Measurements from ENCODE around the gene CLEC11A. TPM values are rescaled to one million over a fixed set of nuclear protein-coding genes. Genes with fewer than 3 reads are reported as not detected.
A peak's percentile ranks its signal among the peaks of the same experiment; 100 is the strongest.

The CLEC11A gene
- total RNA-seq, 1 experiment from 2014 or later = 139 TPM

- Histone ChIP-seq H3K36me3 (no peaks in the 10 kb centered on the region), H3K27me3 (no peaks in the 10 kb centered on the region), H3K4me3 (peak overlapping the region; percentile 47), H3K9me3 (no peaks in the 10 kb centered on the region)
- DNase-seq = no peak
These were observed 5.3 kb upstream of the CLEC11A start for GRCh38 chr19:50717891-50718254.

- Histone ChIP-seq H3K36me3 (no peaks in the 10 kb centered on the region), H3K27me3 (no peaks in the 10 kb centered on the region), H3K9me3 (no peaks in the 10 kb centered on the region), H3K4me3 (peak overlapping the region; percentile 47)
- DNase-seq = peak; percentile 45
These were observed 4.7 kb upstream of the CLEC11A start for GRCh38 chr19:50718255-50719118.

- Histone ChIP-seq H3K4me3 (peak overlapping the region; percentile 47), H3K36me3 (no peaks in the 10 kb centered on the region), H3K27me3 (no peaks in the 10 kb centered on the region), H3K9me3 (no peaks in the 10 kb centered on the region)
- no peak for DNase-seq
These were observed 4.1 kb upstream of the CLEC11A start for GRCh38 chr19:50719119-50719435.

GRCh38 chr19:50719566-50719965 is 3.6 kb upstream of the CLEC11A start, which contains the start of gene SHANK1:
SHANK1 (minus strand) TSS chr19:50719802; CDS start chr19:50716919, 2,883 bp downstream.
- H3K36me3 ChIP-seq = no peaks in the 10 kb centered on the region
- H3K9me3 ChIP-seq = no peaks in the 10 kb centered on the region
- H3K4me3 ChIP-seq = peak within 1 kb of the TSS; percentile 47
- DNase-seq = no peak
- H3K27me3 ChIP-seq = no peaks in the 10 kb centered on the region

GRCh38 chr19:50720181-50720920 is 2.8 kb upstream of the CLEC11A start:
- Histone ChIP-seq H3K4me3 (no peak overlapping the region), H3K9me3 (no peaks in the 10 kb centered on the region), H3K36me3 (peaks cover 1% of the 10 kb centered on the region), H3K27me3 (no peaks in the 10 kb centered on the region)
- DNase-seq = no peak

- Histone ChIP-seq H3K36me3 (peaks cover 7% of the 10 kb centered on the region), H3K27me3 (no peaks in the 10 kb centered on the region), H3K9me3 (no peaks in the 10 kb centered on the region), H3K4me3 (no peak overlapping the region)
- DNase-seq = peak; percentile 84
These were observed 2.2 kb upstream of the CLEC11A start for GRCh38 chr19:50720921-50721381.

- Histone ChIP-seq H3K36me3 (peaks cover 10% of the 10 kb centered on the region), H3K9me3 (no peaks in the 10 kb centered on the region), H3K4me3 (peak overlapping the region; percentile 66), H3K27me3 (no peaks in the 10 kb centered on the region)
- peak; percentile 92 for DNase-seq
These were observed 1.6 kb upstream of the CLEC11A start for GRCh38 chr19:50721441-50722137.

- Histone ChIP-seq H3K9me3 (no peaks in the 10 kb centered on the region), H3K4me3 (peak overlapping the region; percentile 66), H3K27me3 (no peaks in the 10 kb centered on the region), H3K36me3 (peaks cover 10% of the 10 kb centered on the region)
- peak; percentile 48 for DNase-seq
These were observed 757 bp upstream of the CLEC11A start for GRCh38 chr19:50722201-50723013.

GRCh38 chr19:50723735-50724521 is 764 bp downstream of the CLEC11A start:
- DNase-seq = peak; percentile 49
- Histone ChIP-seq H3K9me3 (no peaks in the 10 kb centered on the region), H3K27me3 (no peaks in the 10 kb centered on the region), H3K4me3 (peak overlapping the region; percentile 66), H3K36me3 (peaks cover 10% of the 10 kb centered on the region)

- DNase-seq = peak; percentile 99
- Histone ChIP-seq H3K4me3 (peak overlapping the region; percentile 66), H3K27me3 (no peaks in the 10 kb centered on the region), H3K36me3 (peaks cover 10% of the 10 kb centered on the region), H3K9me3 (no peaks in the 10 kb centered on the region)
These were observed 1.5 kb downstream of the CLEC11A start for GRCh38 chr19:50724522-50725217.

GRCh38 chr19:50725218-50725910 is 2.2 kb downstream of the CLEC11A start:
- DNase-seq = no peak
- Histone ChIP-seq H3K27me3 (no peaks in the 10 kb centered on the region), H3K9me3 (no peaks in the 10 kb centered on the region), H3K36me3 (peaks cover 10% of the 10 kb centered on the region), H3K4me3 (peak overlapping the region; percentile 66)

GRCh38 chr19:50725911-50726230 is 2.7 kb downstream of the CLEC11A start:
- Histone ChIP-seq H3K36me3 (peaks cover 10% of the 10 kb centered on the region), H3K27me3 (no peaks in the 10 kb centered on the region), H3K4me3 (peak overlapping the region; percentile 66), H3K9me3 (no peaks in the 10 kb centered on the region)
- DNase-seq = no peak

GRCh38 chr19:50728084-50728737 is 5.0 kb downstream of the CLEC11A start:
- Histone ChIP-seq H3K4me3 (no peak overlapping the region), H3K9me3 (no peaks in the 10 kb centered on the region), H3K36me3 (peaks cover 10% of the 10 kb centered on the region), H3K27me3 (peaks cover 2% of the 10 kb centered on the region; the same call in 1 of the 2 replicates)
- peak; percentile 84 for DNase-seq

- H3K4me3 ChIP-seq = no peak overlapping the region
- DNase-seq = no peak
- no peaks in the 10 kb centered on the region for H3K9me3 ChIP-seq
- H3K36me3 ChIP-seq = peaks cover 10% of the 10 kb centered on the region
- H3K27me3 ChIP-seq = peaks cover 2% of the 10 kb centered on the region; the same call in 1 of the 2 replicates
These were observed 6.7 kb downstream of the CLEC11A start for GRCh38 chr19:50729894-50730293.
